HCT116 (cell line): ENCODE measurements around the gene OTUD3. TPM values are rescaled to one million over a fixed set of nuclear protein-coding genes. Genes with fewer than 3 reads are reported as not detected.

Experiments used
- ATAC-seq: fragments of 200-7000 bp; cut with Tn5 transposase; 2 replicates; pipeline ENCODE4 v1.9.1; 2020; ENCODE audit warnings: mild to moderate bottlenecking, moderate library complexity
- BruUV-seq: library from RNA; stranded (reverse); fragments of 400-500 nt; replicated peaks from 2 replicates; lab custom pipeline; 2021; lab: Mats Ljungman, UMichigan
- CTCF ChIA-PET: fragments of 300-600 bp; sonication (Branson Sonifier 250); formaldehyde crosslinking; loops from one replicate; lab custom pipeline; 2021; ENCODE audit warnings: antibody characterized with exemption; lab: Charles Lee
- POLR2A ChIA-PET: fragments of 300-600, 350-600 bp; sonication (Branson Sonifier 250); formaldehyde crosslinking; loops from one replicate; lab custom pipeline; 2021; ENCODE audit warnings: antibody characterized with exemption; lab: Charles Lee
- RAD21 ChIA-PET, 2 experiments: fragments of 300-600 bp; sonication (Branson Sonifier 250); formaldehyde crosslinking; loops; one replicate each; lab custom pipeline; 2023; ENCODE audit warnings: low total read pairs in 2 of 2; ENCODE audit not compliant: uncharacterized antibody in 2 of 2, unreplicated experiment in 2 of 2, low non-redundant PET in 1 of 2; lab: Charles Lee
- DNase-seq: peaks from one replicate; pipeline ENCODE4 v3.0.0-alpha.2; 2010; ENCODE audit warnings: low read depth, low spot score
- H2AFZ ChIP-seq: fragments of 200-600 bp; shearing (Covaris generic), sonication (generic); 2 replicates; pipeline ENCODE4 v1.6.1; 2017; ENCODE audit warnings: low read depth, mixed run types, mixed read lengths, antibody characterized with exemption, low read length; ENCODE audit not compliant: poor library complexity, severe bottlenecking
- H3K27ac ChIP-seq: 2 replicates; pipeline ENCODE4 v1.5.1; 2012; ENCODE audit warnings: low read depth, low read length
- H3K27me3 ChIP-seq: fragments of 200-600 bp; sonication (generic); 2 replicates; pipeline ENCODE4 v1.6.1; 2016; ENCODE audit warnings: mixed run types, low read length, mixed read lengths; ENCODE audit not compliant: insufficient read depth
- H3K36me3 ChIP-seq, 2 experiments: fragments of 200-500 bp in 1 of 2; fragments of 200-600 bp in 1 of 2; sonication (Bioruptor generic) in 1 of 2; sonication (generic) in 1 of 2; 2 replicates each; pipeline versions ENCODE4 v1.5.1 to v1.6.1; 2014 to 2016; ENCODE audit warnings: low read length in 2 of 2, inconsistent platforms in 1 of 2, mixed read lengths in 1 of 2, mixed run types in 1 of 2; ENCODE audit not compliant: insufficient read depth in 2 of 2, control insufficient read depth in 1 of 2
- H3K4me1 ChIP-seq, 2 experiments: fragments of 200-600 bp in 1 of 2; sonication (generic) in 1 of 2; 2 replicates each; pipeline versions ENCODE4 v1.5.1 to v1.6.1; 2012 to 2017; ENCODE audit warnings: low read length in 2 of 2, inconsistent platforms in 1 of 2, mild to moderate bottlenecking in 1 of 2, mixed read lengths in 1 of 2, mixed run types in 1 of 2, moderate library complexity in 1 of 2; ENCODE audit not compliant: insufficient read depth in 2 of 2, control insufficient read depth in 1 of 2
- H3K4me2 ChIP-seq: fragments of 200-600 bp; sonication (generic); 2 replicates; pipeline ENCODE4 v1.6.1; 2017; ENCODE audit warnings: mixed run types, low read length, mixed read lengths
- H3K4me3 ChIP-seq, 2 experiments: fragments of 200-600 bp in 1 of 2; sonication (generic) in 1 of 2; replicated peaks in 1 of 2; 2 replicates each; pipeline ENCODE4 v1.5.1; 2011 to 2016; ENCODE audit warnings: low read length in 2 of 2, control low read depth in 1 of 2, low read depth in 1 of 2, mild to moderate bottlenecking in 1 of 2, mixed read lengths in 1 of 2, mixed run types in 1 of 2
- H3K79me2 ChIP-seq: fragments of 200-600 bp; sonication (generic); 2 replicates; pipeline ENCODE4 v1.6.1; 2017; ENCODE audit warnings: mild to moderate bottlenecking, mixed run types, low read length, moderate library complexity, mixed read lengths; ENCODE audit not compliant: insufficient read depth
- H3K9ac ChIP-seq: fragments of 200-600 bp; sonication (generic); 2 replicates; pipeline ENCODE4 v1.6.1; 2016; ENCODE audit warnings: low read length, mixed read lengths
- H3K9me2 ChIP-seq: fragments of 200-600 bp; sonication (generic), shearing (Covaris generic); 2 replicates; pipeline ENCODE4 v1.6.1; 2017; ENCODE audit warnings: mixed run types, mild to moderate bottlenecking, moderate library complexity; ENCODE audit not compliant: insufficient read depth
- H3K9me3 ChIP-seq, 2 experiments: fragments of 200-500 bp in 1 of 2; fragments of 200-600 bp in 1 of 2; sonication (Bioruptor generic) in 1 of 2; sonication (generic) in 1 of 2; 2 replicates each; pipeline ENCODE4 v1.6.1; 2014 to 2017; ENCODE audit warnings: low read length in 2 of 2, mixed read lengths in 2 of 2, inconsistent platforms in 1 of 2, low read depth in 1 of 2, mild to moderate bottlenecking in 1 of 2, mixed run types in 1 of 2, moderate library complexity in 1 of 2; ENCODE audit not compliant: control insufficient read depth in 1 of 2, insufficient read depth in 1 of 2
- H4K20me1 ChIP-seq: fragments of 200-600 bp; sonication (generic), shearing (Covaris generic); 2 replicates; pipeline ENCODE4 v1.6.1; 2017; ENCODE audit warnings: mixed run types, mild to moderate bottlenecking, moderate library complexity; ENCODE audit not compliant: insufficient read depth
- CTCF ChIP-seq, 3 experiments: fragments of 200-600 bp in 1 of 3; sonication (generic) in 1 of 3; IDR thresholded peaks in 2 of 3; conservative IDR thresholded peaks in 1 of 3; 2 replicates each; pipeline ENCODE4 v1.5.1; 2012 to 2017; ENCODE audit warnings: low read depth in 2 of 3, low read length in 2 of 3, antibody characterized with exemption in 1 of 3, borderline replicate concordance in 1 of 3, control low read depth in 1 of 3, mild to moderate bottlenecking in 1 of 3, mixed read lengths in 1 of 3, mixed run types in 1 of 3, moderate library complexity in 1 of 3; ENCODE audit not compliant: insufficient read depth in 1 of 3
- EZH2phosphoT487 ChIP-seq: fragments of 200-600 bp; IDR thresholded peaks from 2 replicates; pipeline ENCODE4 v1.6.1; 2018; ENCODE audit warnings: antibody characterized with exemption, borderline replicate concordance
- TCF7L2 ChIP-seq: IDR thresholded peaks from 2 replicates; pipeline ENCODE4 v1.7.0; 2011; ENCODE audit warnings: borderline replicate concordance, inconsistent platforms; ENCODE audit not compliant: insufficient read depth, insufficient read length; ENCODE audit errors: extremely low read depth
- intact Hi-C: fragments of 100-400 bp; cut with micrococcal nuclease; formaldehyde crosslinking; loops from 2 replicates; pipeline ENCODE4 v1.10.0; 2022
- total RNA-seq: library from RNA; stranded (reverse); gene quantifications from one replicate; pipeline ENCODE4 v1.2.1, GENCODE V29; 2021; ENCODE audit not compliant: unreplicated experiment

OTUD3 gene
- total RNA-seq, 1 experiment from 2014 or later: 15.0 TPM

- peaks cover 3 to 15% of the 10 kb centered on the region in 2 experiments; a peak in 2 of 4 replicates for H3K9me3 ChIP-seq
- H3K4me2 ChIP-seq: no peak overlapping the region
- ChIA-PET RAD21 (no interaction called here), POLR2A (no interaction called here), CTCF (interaction anchor here (0.8 to 1.1 kb wide), 2 partner anchors 8 to 17 kb away, joined by 3 to 4 read pairs; no protein-coding TSS in a partner anchor)
- BruUV-seq: no TSS peak
- no peak overlapping the region for H3K4me3 ChIP-seq
- no peaks in the 10 kb centered on the region for H3K36me3 ChIP-seq
- peak; percentile 76 for ATAC-seq
- intact Hi-C loops: no loop called here
- TF ChIP-seq CTCF (IDR thresholded peaks at IDR 0.05 in 2 of 3, conservative IDR thresholded peaks at IDR 0.05 in 1 of 3; ENCODE audit: borderline replicate concordance in 1 of 3, insufficient read depth in 1 of 3, low read depth in 2 of 3, low read length in 2 of 3): peak in 2 of 3 experiments; percentile 41 to 43; a peak in 3 of 6 replicates
- TF ChIP-seq EZH2phosphoT487: no peak
- no peaks in the 10 kb centered on the region for H3K4me1 ChIP-seq
- no peak overlapping the region for H2AFZ ChIP-seq
- no peaks in the 10 kb centered on the region for H3K79me2 ChIP-seq
- DNase-seq: no peak
- no peak overlapping the region for H3K27ac ChIP-seq
- H4K20me1 ChIP-seq: no peaks in the 10 kb centered on the region
- no peaks in the 10 kb centered on the region for H3K9me2 ChIP-seq
- H3K9ac ChIP-seq: no peak overlapping the region
- H3K27me3 ChIP-seq: peaks cover 7% of the 10 kb centered on the region; the same call in 1 of the 2 replicates
Observed at GRCh38 chr1:19957779-19958178, 75.6 kb downstream of the OTUD3 start.

GRCh38 chr1:19960591-19960990 is 78.4 kb downstream of the OTUD3 start:
- Histone ChIP-seq H3K4me1 (no peaks in the 10 kb centered on the region), H2AFZ (no peak overlapping the region), H3K4me3 (no peak overlapping the region), H3K9ac (no peak overlapping the region), H3K36me3 (no peaks in the 10 kb centered on the region), H3K27ac (no peak overlapping the region), H3K9me2 (no peaks in the 10 kb centered on the region), H3K4me2 (no peak overlapping the region), H3K9me3 (no peaks in the 10 kb centered on the region), H3K79me2 (no peaks in the 10 kb centered on the region), H3K27me3 (peaks cover 13% of the 10 kb centered on the region; the same call in 1 of the 2 replicates), H4K20me1 (no peaks in the 10 kb centered on the region)
- TF ChIP-seq TCF7L2: no peak
- no TSS peak for BruUV-seq
- ATAC-seq (no peak), DNase-seq (no peak)
- intact Hi-C loops: no loop called here
- ChIA-PET POLR2A (no interaction called here), CTCF (no interaction called here), RAD21 (no interaction called here)

Other genes with a start within 250 kb of the OTUD3 start
- gene NBL1, start 238.1 kb upstream of the OTUD3 start, total RNA-seq: 75.4 TPM
- gene HTR6, start 217.5 kb upstream of the OTUD3 start, total RNA-seq: 0.57 TPM
- gene TMCO4, start 82.5 kb upstream of the OTUD3 start, total RNA-seq: 12.7 TPM
- not detected for gene RNF186, start 67.1 kb upstream of the OTUD3 start, total RNA-seq
- gene PLA2G2E, start 41.2 kb downstream of the OTUD3 start, total RNA-seq: not detected
- not detected for gene PLA2G2A, start 97.2 kb downstream of the OTUD3 start, total RNA-seq
- gene PLA2G5, start 187.8 kb downstream of the OTUD3 start, total RNA-seq: not detected
- gene PLA2G2D, start 237.1 kb downstream of the OTUD3 start, total RNA-seq: not detected